GM12873 (cell line): ENCODE data around the gene KCNG1.

Source experiments
- TF ChIP-seq, protein P1 (sequence below): IDR thresholded peaks from 2 replicates; pipeline ENCODE4 v1.5.1; 2012; ENCODE audit warnings: low read depth, mild to moderate bottlenecking, moderate library complexity, low read length, control low read depth; ENCODE audit not compliant: insufficient read depth; ENCODE audit errors: missing control alignments

Gene KCNG1

DNA sequence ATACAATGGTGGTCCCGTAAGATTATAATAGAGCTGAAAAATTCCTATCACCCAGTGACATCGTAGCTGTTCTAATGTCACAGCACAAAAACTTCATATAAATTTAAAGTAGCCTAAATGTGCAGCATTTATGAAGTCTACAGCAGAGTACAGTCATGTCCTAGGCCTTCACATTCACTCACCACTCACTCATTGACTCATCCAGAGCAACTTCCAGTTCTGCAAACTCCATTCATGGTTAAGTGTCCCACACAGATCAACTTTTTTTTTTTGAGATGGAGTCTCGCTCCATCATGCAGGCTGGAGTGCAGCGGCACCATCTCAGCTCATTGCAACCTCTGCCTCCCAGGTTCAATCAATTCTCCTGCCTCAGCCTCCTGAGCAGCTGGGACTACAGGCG lies 20.9 kb upstream of the KCNG1 start:
- TF ChIP-seq, protein P1, sequence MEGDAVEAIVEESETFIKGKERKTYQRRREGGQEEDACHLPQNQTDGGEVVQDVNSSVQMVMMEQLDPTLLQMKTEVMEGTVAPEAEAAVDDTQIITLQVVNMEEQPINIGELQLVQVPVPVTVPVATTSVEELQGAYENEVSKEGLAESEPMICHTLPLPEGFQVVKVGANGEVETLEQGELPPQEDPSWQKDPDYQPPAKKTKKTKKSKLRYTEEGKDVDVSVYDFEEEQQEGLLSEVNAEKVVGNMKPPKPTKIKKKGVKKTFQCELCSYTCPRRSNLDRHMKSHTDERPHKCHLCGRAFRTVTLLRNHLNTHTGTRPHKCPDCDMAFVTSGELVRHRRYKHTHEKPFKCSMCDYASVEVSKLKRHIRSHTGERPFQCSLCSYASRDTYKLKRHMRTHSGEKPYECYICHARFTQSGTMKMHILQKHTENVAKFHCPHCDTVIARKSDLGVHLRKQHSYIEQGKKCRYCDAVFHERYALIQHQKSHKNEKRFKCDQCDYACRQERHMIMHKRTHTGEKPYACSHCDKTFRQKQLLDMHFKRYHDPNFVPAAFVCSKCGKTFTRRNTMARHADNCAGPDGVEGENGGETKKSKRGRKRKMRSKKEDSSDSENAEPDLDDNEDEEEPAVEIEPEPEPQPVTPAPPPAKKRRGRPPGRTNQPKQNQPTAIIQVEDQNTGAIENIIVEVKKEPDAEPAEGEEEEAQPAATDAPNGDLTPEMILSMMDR: no peak

DNA sequence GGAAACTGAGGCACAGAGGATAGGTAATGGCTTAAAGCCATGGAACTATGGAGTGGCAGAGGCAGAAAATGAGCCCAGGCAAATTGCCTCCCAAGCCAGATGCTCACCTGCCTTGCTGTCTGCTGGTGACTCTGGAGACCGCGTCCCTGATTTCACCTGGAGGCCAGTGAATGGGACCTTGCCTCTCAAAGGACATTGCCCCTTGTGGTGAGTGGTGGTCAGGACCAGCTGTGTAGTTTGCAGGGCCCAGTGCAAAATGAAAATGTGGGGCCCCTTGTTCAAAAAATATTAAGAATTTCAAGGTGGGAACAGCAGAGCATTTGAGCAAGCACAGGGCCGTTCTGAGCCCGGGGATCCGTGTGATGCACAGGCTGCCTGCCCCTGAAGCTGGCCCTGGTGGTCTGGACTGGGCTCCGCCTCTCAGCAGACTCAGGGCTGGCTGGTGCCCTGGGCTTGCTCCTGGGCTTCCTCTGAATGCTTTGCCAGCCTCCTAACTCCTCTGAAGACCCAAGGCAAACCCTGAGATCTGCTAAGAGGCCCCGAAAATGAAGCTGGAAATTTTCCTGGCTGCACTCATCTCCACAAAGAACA lies 19.8 kb upstream of the KCNG1 start:
- TF ChIP-seq, protein P1: no peak

DNA sequence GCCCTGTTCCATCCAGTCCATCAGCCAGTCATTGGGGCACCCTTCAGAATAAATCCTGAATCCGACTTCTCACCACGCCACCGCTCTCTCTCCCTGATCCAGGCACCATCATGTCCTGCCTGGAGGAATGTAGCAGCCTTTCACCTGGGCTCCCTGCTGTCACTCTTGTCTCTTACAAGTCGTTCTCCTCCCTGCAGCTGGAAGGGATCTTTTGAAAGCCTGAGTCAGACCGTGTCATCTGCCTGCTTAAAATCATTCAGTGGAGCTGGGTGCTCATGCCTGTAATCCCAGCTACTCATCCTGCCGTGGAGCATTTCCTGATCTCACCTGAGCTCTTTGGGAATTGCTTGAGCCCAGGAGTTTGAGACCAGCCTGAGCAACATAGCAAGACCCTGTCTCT lies 19.2 kb upstream of the KCNG1 start:
- TF ChIP-seq, protein P1: no peak

DNA sequence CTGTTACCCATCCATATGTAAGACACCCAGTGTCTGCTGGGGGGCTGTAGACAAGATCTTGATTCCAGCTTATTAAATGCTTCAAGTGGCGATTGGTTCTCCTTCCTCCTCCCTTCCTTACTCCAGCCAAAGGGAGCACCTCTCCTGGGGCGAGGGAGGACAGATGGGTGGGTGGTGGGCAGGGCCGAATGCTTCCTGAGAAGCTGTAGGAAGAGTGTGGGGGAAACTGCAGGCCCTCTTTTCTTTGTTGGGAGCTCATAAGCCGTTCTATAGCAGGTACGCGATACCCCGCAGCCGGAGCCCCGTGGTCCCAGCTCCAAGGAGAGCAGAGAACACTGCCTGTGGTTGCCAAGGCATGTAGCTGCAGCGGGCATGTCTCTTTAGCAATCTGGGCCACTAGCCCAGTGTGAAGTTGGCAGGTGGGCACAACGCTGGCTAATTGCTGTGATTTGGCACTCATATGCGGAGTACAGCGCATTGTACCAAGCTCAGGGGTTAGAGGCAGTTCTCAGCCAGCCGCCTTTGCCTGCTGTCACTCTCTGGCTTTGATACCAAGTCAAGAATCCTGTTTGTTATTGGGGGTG lies 14.7 kb upstream of the KCNG1 start:
- TF ChIP-seq, protein P1: no peak

DNA sequence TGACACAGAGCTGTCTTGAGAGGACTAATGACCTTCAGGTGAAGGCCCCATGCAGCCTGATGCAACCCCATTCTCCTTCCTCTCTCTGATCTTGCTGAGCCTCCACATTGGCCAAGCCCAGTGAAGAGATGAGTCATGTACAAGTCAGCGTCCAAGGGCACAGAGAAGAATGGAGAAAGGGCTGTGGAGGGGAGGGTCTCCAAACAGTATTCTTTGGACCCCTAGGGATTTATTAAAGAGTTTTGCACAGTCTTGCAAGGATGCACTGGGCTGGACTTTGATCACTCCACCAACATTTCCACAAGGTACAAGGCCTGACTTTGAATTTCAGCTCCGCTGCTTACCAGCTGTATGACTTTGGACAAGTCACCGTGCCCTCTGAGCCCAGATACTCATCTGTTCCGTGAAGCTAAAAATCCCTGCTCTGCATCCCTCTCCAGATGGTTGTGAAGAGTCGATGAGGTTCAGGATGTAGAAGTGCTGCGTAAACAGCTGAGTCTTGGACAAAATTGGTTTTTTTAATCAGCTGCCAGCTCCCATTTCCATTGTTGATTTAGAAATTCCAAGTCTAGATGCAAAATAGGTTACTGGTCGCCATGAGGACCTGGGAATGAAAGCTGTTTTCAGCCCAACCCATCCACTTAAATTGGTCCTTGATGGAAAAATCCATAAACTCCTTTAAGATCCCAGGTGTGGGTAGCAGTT lies 14.1 kb upstream of the KCNG1 start:
- TF ChIP-seq, protein P1: no peak

DNA sequence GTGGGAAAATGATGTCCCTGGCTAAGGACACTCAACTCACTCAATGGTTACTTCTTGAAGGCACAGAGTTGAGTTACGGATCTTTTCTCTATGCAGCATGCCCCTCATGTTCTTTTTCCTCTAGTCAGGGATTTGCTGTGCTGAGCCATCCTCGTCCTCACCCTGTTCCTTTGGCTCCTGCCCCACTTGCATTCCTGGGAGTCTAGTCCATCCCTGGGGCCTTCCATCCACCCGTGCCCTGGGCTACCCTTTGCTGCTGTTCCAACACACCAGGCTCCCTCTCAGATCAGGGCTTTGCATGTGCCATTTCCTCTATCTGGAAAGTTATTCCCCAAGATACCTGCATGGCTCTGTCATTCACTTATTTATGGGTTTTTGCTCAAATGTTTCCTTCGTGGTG lies 13.3 kb upstream of the KCNG1 start:
- TF ChIP-seq, protein P1: no peak

DNA sequence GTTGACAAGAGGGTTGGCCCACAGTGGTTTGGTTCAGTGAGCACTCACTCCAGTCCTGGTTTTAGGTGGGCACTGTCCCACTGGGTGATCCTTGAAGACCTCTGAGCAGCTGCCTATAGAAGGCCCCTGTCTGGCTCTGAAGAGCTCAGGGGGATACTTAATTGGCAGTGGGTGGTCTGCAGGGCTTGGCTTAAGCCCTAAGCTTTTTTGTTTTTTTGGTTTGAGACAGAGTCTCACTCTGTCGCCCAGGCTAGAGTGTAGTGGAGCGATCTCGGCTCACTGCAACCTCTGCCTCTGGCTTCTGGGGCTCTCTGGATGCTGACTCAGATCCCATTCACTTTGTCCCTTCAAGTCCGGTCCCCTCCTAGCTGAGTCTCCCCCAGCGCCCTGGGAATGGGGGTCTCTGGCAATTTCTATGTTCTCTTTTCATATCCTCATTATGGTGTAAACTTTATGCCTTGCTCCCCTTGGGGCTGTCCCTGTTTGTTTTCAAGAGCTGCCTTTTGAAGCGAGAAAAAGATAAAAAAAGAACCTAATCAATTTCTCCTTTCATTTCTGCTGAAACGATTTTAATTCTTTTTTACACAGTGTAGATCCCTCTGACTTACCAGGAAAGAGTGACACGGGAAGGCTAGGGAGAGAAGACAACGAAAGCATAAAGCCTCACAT lies 12.2 kb upstream of the KCNG1 start:
- TF ChIP-seq, protein P1: no peak
